ENCODE data around the gene KNDC1. TPM values are rescaled to one million over a fixed set of nuclear protein-coding genes. Genes with fewer than 3 reads are reported as not detected.
A peak's percentile ranks its signal among the peaks of the same experiment; 100 is the strongest.

The KNDC1 gene
- total RNA-seq, 4 donors from 2014 or later = under 0.01 to 12.5 (median 5.3) TPM

DNA sequence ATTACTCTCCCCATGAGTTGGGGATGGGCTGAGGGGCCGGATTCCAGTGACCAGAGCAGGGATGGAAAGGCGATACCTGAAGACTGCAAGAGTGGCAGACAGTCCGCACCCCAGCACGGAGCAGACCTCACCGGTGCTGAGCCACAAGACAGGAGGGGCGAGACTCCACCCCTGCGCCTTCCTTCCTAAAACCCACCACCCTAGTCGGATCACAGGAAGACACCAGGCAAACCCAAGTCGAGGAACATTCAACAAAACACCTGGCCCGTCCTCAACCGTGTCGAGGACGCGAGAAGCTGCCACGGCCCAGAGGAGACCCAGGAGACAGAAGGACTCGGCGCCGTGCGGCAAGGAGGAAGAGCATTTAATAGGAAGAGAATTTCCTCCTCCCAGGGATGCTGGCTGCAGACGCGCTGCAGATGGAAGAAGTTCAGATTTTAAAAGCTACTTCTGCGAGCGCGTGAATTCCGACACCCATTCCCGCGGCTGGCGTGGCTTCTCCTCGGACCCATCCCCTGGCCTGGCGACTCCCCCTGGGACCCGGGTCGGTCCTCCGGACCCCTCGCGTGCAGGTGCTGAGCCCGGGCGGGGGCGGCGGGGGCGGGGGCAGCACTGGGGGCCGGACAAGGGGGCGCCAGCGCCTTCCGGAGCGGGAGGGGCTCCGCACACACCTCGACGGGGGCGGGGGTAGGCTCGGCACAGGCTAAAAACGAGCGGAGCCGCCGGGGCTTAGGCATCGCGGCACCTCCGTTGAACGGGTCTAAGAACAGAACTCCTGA is 69.4 kb downstream of the KNDC1 start:
- H3K4me3 ChIP-seq = no peak overlapping the region
- peaks cover 0 to 14% of the 10 kb centered on the region in 2 donors for H3K4me1 ChIP-seq
- no peak for DNase-seq
- no peaks in the 10 kb centered on the region for H3K36me3 ChIP-seq
- intact Hi-C loops (cut with DNase I; ENCODE audit: low total_unique reads) = no loop called here
- TF ChIP-seq POLR2A (IDR thresholded peaks at IDR 0.05) = no peak
- TF ChIP-seq CTCF (IDR thresholded peaks at IDR 0.05) = no peak
- no peak overlapping the region for H3K27ac ChIP-seq
- H3K9me3 ChIP-seq = no peaks in the 10 kb centered on the region
- H3K27me3 ChIP-seq = peaks cover 5 to 16% of the 10 kb centered on the region in 2 donors

- Histone ChIP-seq H3K27me3 (peaks cover 5 to 16% of the 10 kb centered on the region in 2 donors), H3K4me3 (peak within 1 kb of the TSS in 1 of 2 donors; percentile 16), H3K9me3 (no peaks in the 10 kb centered on the region), H3K36me3 (no peaks in the 10 kb centered on the region), H3K27ac (no peak within 1 kb of the TSS), H3K4me1 (peaks cover 0 to 14% of the 10 kb centered on the region in 2 donors)
- intact Hi-C loops (cut with DNase I; ENCODE audit: low total_unique reads) = no loop called here
- DNase-seq = no peak
- TF ChIP-seq CTCF (IDR thresholded peaks at IDR 0.05) (no peak), POLR2A (IDR thresholded peaks at IDR 0.05) (no peak)
These were observed 70.0 kb downstream of the KNDC1 start, which contains the start of gene UTF1 for GRCh38 chr10:133230044-133230361. Gene UTF1 (plus strand): TSS chr10:133230217. CDS start chr10:133230289, 72 bp downstream.

DNA sequence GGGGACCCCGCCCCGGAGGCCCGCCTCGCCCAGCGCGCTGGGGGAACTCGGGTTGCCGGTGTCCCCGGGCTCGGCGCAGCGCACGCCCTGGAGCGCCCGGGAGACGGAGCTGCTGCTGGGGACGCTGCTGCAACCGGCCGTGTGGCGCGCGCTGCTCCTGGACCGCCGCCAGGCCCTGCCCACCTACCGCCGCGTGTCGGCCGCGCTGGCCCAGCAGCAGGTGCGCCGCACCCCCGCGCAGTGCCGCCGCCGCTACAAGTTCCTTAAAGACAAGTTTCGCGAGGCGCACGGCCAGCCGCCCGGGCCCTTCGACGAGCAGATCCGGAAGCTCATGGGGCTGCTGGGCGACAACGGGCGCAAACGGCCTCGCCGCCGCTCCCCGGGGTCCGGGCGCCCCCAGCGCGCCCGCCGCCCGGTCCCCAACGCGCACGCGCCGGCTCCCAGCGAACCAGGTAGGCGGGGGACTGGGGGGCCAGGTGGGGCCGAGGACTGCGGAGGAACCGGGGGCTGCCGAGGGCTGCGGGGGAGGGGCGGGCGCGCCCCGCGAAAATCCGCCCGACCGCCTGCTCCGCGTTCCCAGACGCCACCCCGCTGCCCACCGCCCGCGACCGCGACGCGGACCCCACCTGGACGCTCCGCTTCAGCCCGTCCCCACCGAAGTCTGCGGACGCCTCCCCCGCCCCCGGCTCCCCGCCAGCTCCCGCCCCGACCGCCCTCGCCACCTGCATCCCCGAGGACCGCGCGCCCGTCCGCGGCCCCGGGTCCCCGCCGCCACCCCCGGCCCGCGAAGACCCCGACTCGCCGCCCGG is 70.6 kb downstream of the KNDC1 start:
- no peak for DNase-seq
- Histone ChIP-seq H3K27me3 (peaks cover 5 to 19% of the 10 kb centered on the region in 2 donors), H3K4me1 (peaks cover 0 to 14% of the 10 kb centered on the region in 2 donors), H3K9me3 (no peaks in the 10 kb centered on the region), H3K36me3 (no peaks in the 10 kb centered on the region), H3K27ac (no peak overlapping the region), H3K4me3 (peak overlapping the region in 1 of 2 donors; percentile 16)
- TF ChIP-seq POLR2A (IDR thresholded peaks at IDR 0.05) (no peak), CTCF (IDR thresholded peaks at IDR 0.05) (no peak)
- intact Hi-C loops (cut with DNase I; ENCODE audit: low total_unique reads) = no loop called here

GRCh38 chr10:133231244-133231945 is 71.4 kb downstream of the KNDC1 start:
- Histone ChIP-seq H3K27me3 (peaks cover 5 to 27% of the 10 kb centered on the region in 2 donors), H3K4me3 (no peak overlapping the region)
- no peak for DNase-seq

More at GRCh38 chr10:133231244-133231945, 71.4 kb downstream of the KNDC1 start:
- H3K9me3 ChIP-seq = no peaks in the 10 kb centered on the region
- H3K36me3 ChIP-seq = no peaks in the 10 kb centered on the region
- intact Hi-C loops (cut with DNase I; ENCODE audit: low total_unique reads) = no loop called here
- no peak overlapping the region for H3K27ac ChIP-seq
- no peak for TF ChIP-seq POLR2A (IDR thresholded peaks at IDR 0.05)
- no peak for TF ChIP-seq CTCF (IDR thresholded peaks at IDR 0.05)
- peaks cover 0 to 19% of the 10 kb centered on the region in 2 donors for H3K4me1 ChIP-seq
